ENCODE data around the gene GPC5.

DNA sequence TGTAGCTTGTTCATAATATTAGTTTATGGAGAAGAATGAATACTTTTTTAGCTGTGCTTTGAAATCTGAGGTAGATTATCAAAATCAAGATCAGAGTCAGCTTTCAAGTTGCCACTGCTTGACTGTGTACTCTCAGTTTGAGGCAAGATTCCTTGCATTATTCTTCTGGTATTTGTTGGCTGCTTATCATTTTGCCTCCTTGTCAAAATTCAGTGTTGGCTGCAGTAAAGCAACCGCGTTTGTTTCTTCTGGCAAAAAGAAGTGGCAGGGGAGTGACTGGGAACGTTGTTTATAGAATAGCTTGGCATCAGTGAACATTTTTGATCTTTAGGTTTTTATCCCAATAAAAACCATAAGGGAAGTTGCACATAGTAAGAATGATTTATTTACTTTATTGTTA lies 1408.9 kb downstream of the GPC5 start:
- TF ChIP-seq PHF8 (conservative IDR thresholded peaks at IDR 0.05; ENCODE audit: low read depth, low read length) = no peak
- TF ChIP-seq, protein P1, sequence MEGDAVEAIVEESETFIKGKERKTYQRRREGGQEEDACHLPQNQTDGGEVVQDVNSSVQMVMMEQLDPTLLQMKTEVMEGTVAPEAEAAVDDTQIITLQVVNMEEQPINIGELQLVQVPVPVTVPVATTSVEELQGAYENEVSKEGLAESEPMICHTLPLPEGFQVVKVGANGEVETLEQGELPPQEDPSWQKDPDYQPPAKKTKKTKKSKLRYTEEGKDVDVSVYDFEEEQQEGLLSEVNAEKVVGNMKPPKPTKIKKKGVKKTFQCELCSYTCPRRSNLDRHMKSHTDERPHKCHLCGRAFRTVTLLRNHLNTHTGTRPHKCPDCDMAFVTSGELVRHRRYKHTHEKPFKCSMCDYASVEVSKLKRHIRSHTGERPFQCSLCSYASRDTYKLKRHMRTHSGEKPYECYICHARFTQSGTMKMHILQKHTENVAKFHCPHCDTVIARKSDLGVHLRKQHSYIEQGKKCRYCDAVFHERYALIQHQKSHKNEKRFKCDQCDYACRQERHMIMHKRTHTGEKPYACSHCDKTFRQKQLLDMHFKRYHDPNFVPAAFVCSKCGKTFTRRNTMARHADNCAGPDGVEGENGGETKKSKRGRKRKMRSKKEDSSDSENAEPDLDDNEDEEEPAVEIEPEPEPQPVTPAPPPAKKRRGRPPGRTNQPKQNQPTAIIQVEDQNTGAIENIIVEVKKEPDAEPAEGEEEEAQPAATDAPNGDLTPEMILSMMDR (IDR thresholded peaks at IDR 0.05; ENCODE audit: control extremely low read depth in 1 of 3, insufficient read depth in 1 of 3, low read depth in 1 of 3, low read length in 3 of 3) = no peak

Measured in H1 (cell line).